ENCODE data around the gene DIAPH1. TPM values are rescaled to one million over a fixed set of nuclear protein-coding genes. Genes with fewer than 3 reads are reported as not detected.
A peak's percentile ranks its signal among the peaks of the same experiment; 100 is the strongest.

DIAPH1 gene
- total and polyA plus RNA-seq, 11 donors: 29.9 to 137 (median 61.5) TPM

- H3K4me1 ChIP-seq: peaks cover 0 to 83% (median 28%) of the 10 kb centered on the region in 12 donors
- peaks cover 0 to 32% (median 10%) of the 10 kb centered on the region in 9 donors for H3K36me3 ChIP-seq
- WGBS, 4 donors: 50 to 62% (median 54%) methylated on average over 37 to 38 of the region's 38 CpGs
- H3K27ac ChIP-seq: peak overlapping the region in 1 of 12 donors; percentile 9
- intact Hi-C loops (cut with DNase I): no loop called here
- H3K4me3 ChIP-seq: peak overlapping the region in 10 of 12 donors; percentile 1 to 57 (median 44)
- peaks cover 0 to 23% (median 0%) of the 10 kb centered on the region in 9 donors for H3K27me3 ChIP-seq
- no peaks in the 10 kb centered on the region for H3K9me3 ChIP-seq
- peak in 2 of 4 donors; percentile 12 to 19 for ATAC-seq
- no peak for TF ChIP-seq POLR2A (IDR thresholded peaks at IDR 0.05)
- TF ChIP-seq CTCF (IDR thresholded peaks at IDR 0.05): no peak
- DNase-seq: peak in 1 of 5 donors; percentile 31
Measured at GRCh38 chr5:141485321-141486055, 133.3 kb downstream of the DIAPH1 start.

- H3K27ac ChIP-seq: peak within 1 kb of the TSS in 2 of 12 donors; percentile 9
- 8 to 15% (median 13%) methylated on average over 33 to 39 of the region's 39 CpGs for WGBS, 4 donors
- H3K4me1 ChIP-seq: peaks cover 2 to 89% (median 31%) of the 10 kb centered on the region in 12 donors
- H3K4me3 ChIP-seq: peak within 1 kb of the TSS in 11 of 12 donors; percentile 1 to 57 (median 44)
- TF ChIP-seq CTCF (IDR thresholded peaks at IDR 0.05): no peak
- no peak for TF ChIP-seq POLR2A (IDR thresholded peaks at IDR 0.05)
- DNase-seq: peak in 1 of 5 donors; percentile 29
- peak in 2 of 4 donors; percentile 8 to 10 for ATAC-seq
- peaks cover 0 to 25% (median 5%) of the 10 kb centered on the region in 9 donors for H3K36me3 ChIP-seq
- H3K27me3 ChIP-seq: peaks cover 0 to 23% (median 0%) of the 10 kb centered on the region in 9 donors
- no peaks in the 10 kb centered on the region for H3K9me3 ChIP-seq
- intact Hi-C loops (cut with DNase I): no loop called here
Measured at GRCh38 chr5:141484641-141485311, 134.0 kb downstream of the DIAPH1 start, which contains the start of gene PCDHGC4. Gene PCDHGC4 (plus strand): TSS chr5:141485030. CDS start chr5:141485174, 144 bp downstream.

- TF ChIP-seq POLR2A (IDR thresholded peaks at IDR 0.05): no peak
- TF ChIP-seq CTCF (IDR thresholded peaks at IDR 0.05): no peak
- DNase-seq (no peak), ATAC-seq (peak in 2 of 4 donors; percentile 23 to 42)
- intact Hi-C loops (cut with DNase I): no loop called here
- Histone ChIP-seq H3K4me1 (peaks cover 4 to 91% (median 36%) of the 10 kb centered on the region in 12 donors), H3K9me3 (no peaks in the 10 kb centered on the region), H3K27ac (no peak overlapping the region), H3K27me3 (peaks cover 0 to 24% (median 0%) of the 10 kb centered on the region in 9 donors), H3K36me3 (peaks cover 0 to 25% (median 4%) of the 10 kb centered on the region in 9 donors), H3K4me3 (peak overlapping the region in 11 of 12 donors; percentile 1 to 57 (median 44))
- 32 to 51% (median 32%) methylated on average over 4 of the region's 4 CpGs for WGBS, 4 donors
Measured at GRCh38 chr5:141484310-141484640, 134.5 kb downstream of the DIAPH1 start.

GRCh38 chr5:141483902-141484301 is 134.9 kb downstream of the DIAPH1 start:
- no peak for ATAC-seq
- no peak for DNase-seq
- Histone ChIP-seq H3K36me3 (peaks cover 0 to 27% (median 4%) of the 10 kb centered on the region in 9 donors), H3K4me1 (peaks cover 4 to 91% (median 38%) of the 10 kb centered on the region in 12 donors), H3K9me3 (no peaks in the 10 kb centered on the region), H3K27ac (no peak overlapping the region), H3K27me3 (peaks cover 0 to 28% (median 0%) of the 10 kb centered on the region in 9 donors), H3K4me3 (peak overlapping the region in 5 of 12 donors; percentile 40 to 57 (median 50))
- 65 to 75% (median 66%) methylated on average over 3 of the region's 3 CpGs for WGBS, 4 donors
- intact Hi-C loops (cut with DNase I): no loop called here
- TF ChIP-seq CTCF (IDR thresholded peaks at IDR 0.05) (no peak), POLR2A (IDR thresholded peaks at IDR 0.05) (no peak)
